Suprapubic skin (tissue), 4 donors: ENCODE data around the gene WDR81.
A peak's percentile ranks its signal among the peaks of the same experiment; 100 is the strongest.

Experiments
- CTCF ChIP-seq, 2 donors: fragments of 200-600 bp in 1 of 2; fragments of 450-650 bp in 1 of 2; sonication (generic) in 1 of 2; IDR thresholded peaks; one replicate each; pipeline ENCODE4 v1.5.1; 2016 to 2019; ENCODE audit warnings: antibody characterized with exemption in 2 of 2, mild to moderate bottlenecking in 1 of 2, moderate library complexity in 1 of 2
- EP300 ChIP-seq: sonication (generic); formaldehyde crosslinking; IDR thresholded peaks from one replicate; pipeline ENCODE4 v1.6.1; 2017; ENCODE audit warnings: antibody characterized with exemption
- POLR2A ChIP-seq, 2 donors: fragments of 450-650 bp; IDR thresholded peaks; one replicate each; pipeline ENCODE4 v1.6.1; 2017; ENCODE audit warnings: antibody characterized with exemption in 2 of 2, mild to moderate bottlenecking in 2 of 2, moderate library complexity in 2 of 2
- POLR2AphosphoS5 ChIP-seq, 3 donors: sonication (generic); formaldehyde crosslinking; IDR thresholded peaks; one replicate each; pipeline ENCODE4 v1.6.1; 2017; ENCODE audit warnings: antibody characterized with exemption in 3 of 3

GRCh38 chr17:1713878-1714426 lies 10.6 kb upstream of the WDR81 start:
- TF ChIP-seq POLR2A (IDR thresholded peaks at IDR 0.05) (no peak), CTCF (IDR thresholded peaks at IDR 0.05) (peak in 1 of 2 donors; percentile 42), POLR2AphosphoS5 (IDR thresholded peaks at IDR 0.05) (no peak), EP300 (no peak)
